Activated B cell treated with CpG ODN at 0.5 μM for 24 hours (primary cell): Measurements from ENCODE around the gene ATF6B. TPM values are rescaled to one million over a fixed set of nuclear protein-coding genes. Genes with fewer than 3 reads are reported as not detected.

Source experiments
- ATAC-seq: fragments of 200-7000 bp; cut with Tn5 transposase; one replicate; pipeline ENCODE4 v1.10.0; 2021; ENCODE audit warnings: low read depth, mild to moderate bottlenecking, moderate library complexity
- CTCF ChIA-PET: fragments of 350-600 bp; sonication (Branson Sonifier 250); formaldehyde crosslinking; loops from one replicate; lab custom pipeline; 2021; ENCODE audit warnings: antibody characterized with exemption; lab: Charles Lee
- POLR2A ChIA-PET: fragments of 350-600 bp; sonication (Branson Sonifier 250); formaldehyde crosslinking; loops from one replicate; lab custom pipeline; 2021; ENCODE audit warnings: antibody characterized with exemption; lab: Charles Lee
- DNase-seq: peaks from one replicate; pipeline ENCODE4 v3.0.0; 2022
- H3K27ac Mint-ChIP-seq: one replicate; pipeline ENCODE4 v1.8.0; 2020; ENCODE audit warnings: mixed read lengths
- H3K27me3 Mint-ChIP-seq: one replicate; pipeline ENCODE4 v1.8.0; 2021; ENCODE audit warnings: mixed read lengths
- H3K36me3 Mint-ChIP-seq: one replicate; pipeline ENCODE4 v1.8.0; 2021; ENCODE audit warnings: low read depth, mixed read lengths
- H3K4me1 Mint-ChIP-seq: one replicate; pipeline ENCODE4 v1.8.0; 2021; ENCODE audit warnings: mixed read lengths
- H3K4me3 Mint-ChIP-seq: one replicate; pipeline ENCODE4 v1.8.0; 2020; ENCODE audit warnings: mild to moderate bottlenecking, mixed read lengths
- H3K9me3 Mint-ChIP-seq: one replicate; pipeline ENCODE4 v1.8.0; 2020; ENCODE audit warnings: mixed read lengths
- intact Hi-C: fragments of 100-400 bp; cut with micrococcal nuclease; formaldehyde crosslinking; loops from one replicate; pipeline ENCODE4 v1.15.1; 2024
- total RNA-seq: library from RNA; stranded (reverse); gene quantifications from 2 replicates; pipeline ENCODE4 v1.2.3, GENCODE V29; 2022
- TF ChIP-seq, protein P1 (sequence below): fragments of 200-600 bp; IDR thresholded peaks from one replicate; pipeline ENCODE4 v1.8.0; 2022; ENCODE audit warnings: antibody characterized with exemption, mild to moderate bottlenecking

ATF6B gene
- total RNA-seq, 1 donor from 2014 or later: 148 TPM

GRCh38 chr6:32112431-32112980, 15.5 kb downstream of the ATF6B start:
- Mint-ChIP-seq H3K4me1 (peaks cover 14% of the 10 kb centered on the region), H3K36me3 (peaks cover 38% of the 10 kb centered on the region), H3K27ac (no peak overlapping the region), H3K9me3 (no peaks in the 10 kb centered on the region), H3K4me3 (no peak overlapping the region), H3K27me3 (peaks cover 10% of the 10 kb centered on the region)
- no peak for DNase-seq
- POLR2A ChIA-PET: no interaction called here
- ATAC-seq: no peak
- TF ChIP-seq, protein P1, sequence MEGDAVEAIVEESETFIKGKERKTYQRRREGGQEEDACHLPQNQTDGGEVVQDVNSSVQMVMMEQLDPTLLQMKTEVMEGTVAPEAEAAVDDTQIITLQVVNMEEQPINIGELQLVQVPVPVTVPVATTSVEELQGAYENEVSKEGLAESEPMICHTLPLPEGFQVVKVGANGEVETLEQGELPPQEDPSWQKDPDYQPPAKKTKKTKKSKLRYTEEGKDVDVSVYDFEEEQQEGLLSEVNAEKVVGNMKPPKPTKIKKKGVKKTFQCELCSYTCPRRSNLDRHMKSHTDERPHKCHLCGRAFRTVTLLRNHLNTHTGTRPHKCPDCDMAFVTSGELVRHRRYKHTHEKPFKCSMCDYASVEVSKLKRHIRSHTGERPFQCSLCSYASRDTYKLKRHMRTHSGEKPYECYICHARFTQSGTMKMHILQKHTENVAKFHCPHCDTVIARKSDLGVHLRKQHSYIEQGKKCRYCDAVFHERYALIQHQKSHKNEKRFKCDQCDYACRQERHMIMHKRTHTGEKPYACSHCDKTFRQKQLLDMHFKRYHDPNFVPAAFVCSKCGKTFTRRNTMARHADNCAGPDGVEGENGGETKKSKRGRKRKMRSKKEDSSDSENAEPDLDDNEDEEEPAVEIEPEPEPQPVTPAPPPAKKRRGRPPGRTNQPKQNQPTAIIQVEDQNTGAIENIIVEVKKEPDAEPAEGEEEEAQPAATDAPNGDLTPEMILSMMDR: no peak
- intact Hi-C loops: loop anchor here (10.0 kb wide), 1 partner anchor 302 kb away; no protein-coding TSS in a partner anchor
- CTCF ChIA-PET: no interaction called here

DNA sequence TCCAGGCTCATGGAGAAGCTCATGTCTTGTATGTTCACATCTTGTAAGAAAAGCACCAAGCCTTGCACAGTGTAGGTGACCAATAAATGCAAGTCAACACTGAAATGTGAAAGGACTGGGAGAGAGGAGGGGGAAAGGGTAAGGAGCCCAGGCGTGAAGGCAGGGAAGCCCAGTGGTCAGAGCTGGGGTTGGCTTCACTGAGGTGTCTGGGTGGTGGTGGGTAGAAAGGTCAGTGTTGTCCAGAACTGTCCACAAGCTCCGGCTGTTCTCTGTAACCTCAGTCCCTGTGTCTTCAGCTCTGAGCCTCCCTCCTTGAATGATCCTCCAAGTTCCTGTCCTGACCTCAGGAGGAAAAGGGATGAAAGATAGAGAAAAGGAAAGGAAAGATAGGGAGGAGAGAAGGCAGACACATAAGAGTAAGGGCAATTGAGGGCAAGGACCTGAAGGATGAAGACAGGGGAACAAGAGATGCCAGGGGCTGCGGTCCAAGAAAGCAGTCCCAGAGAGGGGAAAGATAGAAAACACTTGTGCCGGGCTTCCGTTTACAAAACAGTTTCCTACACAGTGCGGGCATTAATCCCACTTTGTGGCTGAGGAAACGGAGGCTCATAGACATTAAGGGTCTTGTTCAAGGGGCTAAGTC, 16.5 kb downstream of the ATF6B start:
- peaks cover 14% of the 10 kb centered on the region for H3K4me1 Mint-ChIP-seq
- H3K27me3 Mint-ChIP-seq: peaks cover 18% of the 10 kb centered on the region
- no peak overlapping the region for H3K4me3 Mint-ChIP-seq
- no peaks in the 10 kb centered on the region for H3K9me3 Mint-ChIP-seq
- DNase-seq: no peak
- ChIA-PET CTCF (no interaction called here), POLR2A (interaction anchor here (0.6 to 0.8 kb wide), 2 partner anchors 17 to 258 kb away, joined by 3 to 4 read pairs; partner anchors contain the start of gene ATF6B)
- TF ChIP-seq, protein P1: no peak
- H3K36me3 Mint-ChIP-seq: peaks cover 29% of the 10 kb centered on the region
- intact Hi-C loops: loop anchor here (10.0 kb wide), 1 partner anchor 303 kb away; no protein-coding TSS in a partner anchor
- no peak overlapping the region for H3K27ac Mint-ChIP-seq
- no peak for ATAC-seq

DNA sequence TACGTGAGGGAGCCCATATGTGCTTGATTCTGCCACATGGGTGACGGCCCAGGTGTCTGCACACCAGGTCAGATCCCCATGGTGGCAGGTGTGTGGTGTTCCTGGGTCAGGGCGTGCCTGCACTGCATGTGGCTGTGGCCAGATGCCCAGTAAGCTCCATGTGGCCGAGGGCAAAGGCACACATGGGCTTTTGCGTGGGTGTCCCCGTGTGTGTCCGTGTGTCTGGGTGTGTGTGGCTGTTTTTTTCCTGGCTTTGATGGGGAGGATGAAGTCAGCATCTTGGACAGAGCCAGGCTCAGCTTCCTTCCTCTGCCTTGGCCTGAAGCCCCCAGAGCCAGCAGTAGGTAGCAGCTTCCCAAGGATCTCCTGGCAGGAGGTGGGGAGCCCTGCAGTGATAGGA, 17.4 kb downstream of the ATF6B start:
- DNase-seq (no peak), ATAC-seq (no peak)
- Mint-ChIP-seq H3K36me3 (peaks cover 20% of the 10 kb centered on the region), H3K4me3 (no peak overlapping the region), H3K4me1 (peaks cover 14% of the 10 kb centered on the region), H3K9me3 (no peaks in the 10 kb centered on the region), H3K27ac (no peak overlapping the region), H3K27me3 (peaks cover 24% of the 10 kb centered on the region)
- TF ChIP-seq, protein P1: no peak
- ChIA-PET CTCF (no interaction called here), POLR2A (no interaction called here)
- intact Hi-C loops: loop anchor here (10.0 kb wide), 1 partner anchor 304 kb away; no protein-coding TSS in a partner anchor

- TF ChIP-seq, protein P1: no peak
- peaks cover 14% of the 10 kb centered on the region for H3K4me1 Mint-ChIP-seq
- H3K36me3 Mint-ChIP-seq: peaks cover 12% of the 10 kb centered on the region
- POLR2A ChIA-PET: no interaction called here
- intact Hi-C loops: loop anchor here (10.0 kb wide), 1 partner anchor 305 kb away; no protein-coding TSS in a partner anchor
- CTCF ChIA-PET: no interaction called here
- peaks cover 31% of the 10 kb centered on the region for H3K27me3 Mint-ChIP-seq
- ATAC-seq (no peak), DNase-seq (no peak)
- no peaks in the 10 kb centered on the region for H3K9me3 Mint-ChIP-seq
- H3K4me3 Mint-ChIP-seq: no peak overlapping the region
- H3K27ac Mint-ChIP-seq: no peak overlapping the region
Measured at GRCh38 chr6:32109765-32110160, 18.3 kb downstream of the ATF6B start.

DNA sequence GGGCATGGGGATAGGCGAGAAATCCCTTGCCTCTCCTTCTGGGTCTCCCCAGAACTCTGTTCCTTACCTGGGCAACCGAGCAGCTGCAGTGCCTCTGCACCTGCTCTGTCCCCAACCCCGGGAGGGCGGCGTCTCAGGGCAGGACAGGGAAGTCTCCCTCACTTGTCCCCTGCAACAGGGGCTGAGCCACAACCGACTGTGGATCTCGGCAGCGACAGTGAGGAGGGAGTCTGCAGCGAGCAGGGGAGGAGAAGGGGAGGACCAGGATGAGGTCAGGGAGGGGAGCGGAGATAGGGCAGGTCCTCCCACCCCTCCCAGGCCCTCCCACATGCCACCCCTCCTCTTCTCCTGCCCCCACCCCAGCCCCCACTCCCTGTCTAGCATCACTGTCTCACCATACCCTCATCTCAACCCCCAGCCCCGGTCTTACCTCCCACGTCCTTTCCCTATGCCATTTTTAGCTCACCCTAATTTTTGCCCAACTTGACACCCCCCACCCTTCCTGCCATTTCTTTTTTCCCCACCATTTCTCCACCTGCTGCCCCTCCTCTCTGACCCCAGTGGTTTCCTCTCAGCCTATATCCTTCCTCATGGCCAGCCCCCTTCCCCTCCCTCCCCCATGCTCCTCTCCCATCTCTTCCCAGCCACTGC, 18.8 kb downstream of the ATF6B start, which contains the start of gene TNXB:
TNXB (minus strand) TSS at position 225 of the 651 bp plus-strand sequence. CDS start 11,140 bp downstream, outside the sequence.
- peaks cover 33% of the 10 kb centered on the region for H3K27me3 Mint-ChIP-seq

More for the DNA sequence above, 18.8 kb downstream of the ATF6B start, which contains the start of gene TNXB:
- peaks cover 14% of the 10 kb centered on the region for H3K4me1 Mint-ChIP-seq
- intact Hi-C loops: no loop called here
- no peaks in the 10 kb centered on the region for H3K9me3 Mint-ChIP-seq
- peaks cover 10% of the 10 kb centered on the region for H3K36me3 Mint-ChIP-seq
- no peak within 1 kb of the TSS for H3K27ac Mint-ChIP-seq
- ATAC-seq: no peak
- DNase-seq: no peak
- TF ChIP-seq, protein P1: no peak
- ChIA-PET POLR2A (no interaction called here), CTCF (no interaction called here)
- no peak within 1 kb of the TSS for H3K4me3 Mint-ChIP-seq
